ENCODE results near the gene CBFB. TPM values are rescaled to one million over a fixed set of nuclear protein-coding genes. Genes with fewer than 3 reads are reported as not detected.

Gene CBFB
- total RNA-seq, 1 experiment from 2014 or later = 185 TPM

GRCh38 chr16:67019171-67019570 lies 9.8 kb upstream of the CBFB start:
- no peak for DNase-seq (ENCODE audit: low spot score)
- H3K9me3 ChIP-seq (ENCODE audit: low read depth, low read length, poor library complexity, severe bottlenecking) = no peaks in the 10 kb centered on the region
- no peak overlapping the region for H3K27ac ChIP-seq (ENCODE audit: low read depth, low read length, poor library complexity, severe bottlenecking)
- TF ChIP-seq CTCF (conservative IDR thresholded peaks at IDR 0.05; ENCODE audit: low read depth, low read length) (no peak), EZH2 (IDR thresholded peaks at IDR 0.05; ENCODE audit: borderline replicate concordance, low read depth, low read length, poor library complexity, severe bottlenecking) (no peak)
- intact Hi-C loops (cut with micrococcal nuclease; ENCODE audit: unreplicated experiment) = no loop called here
- ChIA-PET POLR2A (ENCODE audit: low non-redundant PET) (no interaction called here), CTCF (no interaction called here)
- H3K4me1 ChIP-seq (ENCODE audit: insufficient read depth, low read length, poor library complexity, severe bottlenecking) = peaks cover 10% of the 10 kb centered on the region
- H3K27me3 ChIP-seq (replicated peaks; ENCODE audit: insufficient read depth, low read depth, low read length, poor library complexity) = no peaks in the 10 kb centered on the region
- no peaks in the 10 kb centered on the region for H3K36me3 ChIP-seq (ENCODE audit: insufficient read depth, low read length, poor library complexity, severe bottlenecking)
- no peak overlapping the region for H3K4me3 ChIP-seq (ENCODE audit: low read depth, low read length, poor library complexity, severe bottlenecking)
- no TSS peak for BruUV-seq (replicated peaks)

GRCh38 chr16:67021321-67021720 lies 7.6 kb upstream of the CBFB start:
- BruUV-seq (replicated peaks) = no TSS peak
- no peaks in the 10 kb centered on the region for H3K9me3 ChIP-seq (ENCODE audit: low read depth, low read length, poor library complexity, severe bottlenecking)
- H3K36me3 ChIP-seq (ENCODE audit: insufficient read depth, low read length, poor library complexity, severe bottlenecking) = no peaks in the 10 kb centered on the region
- H3K27ac ChIP-seq (ENCODE audit: low read depth, low read length, poor library complexity, severe bottlenecking) = no peak overlapping the region
- intact Hi-C loops (cut with micrococcal nuclease; ENCODE audit: unreplicated experiment) = no loop called here
- no peak overlapping the region for H3K4me3 ChIP-seq (ENCODE audit: low read depth, low read length, poor library complexity, severe bottlenecking)
- POLR2A ChIA-PET (ENCODE audit: low non-redundant PET) = no interaction called here
- TF ChIP-seq CTCF (conservative IDR thresholded peaks at IDR 0.05; ENCODE audit: low read depth, low read length) = no peak
- TF ChIP-seq EZH2 (IDR thresholded peaks at IDR 0.05; ENCODE audit: borderline replicate concordance, low read depth, low read length, poor library complexity, severe bottlenecking) = no peak
- H3K4me1 ChIP-seq (ENCODE audit: insufficient read depth, low read length, poor library complexity, severe bottlenecking) = peaks cover 14% of the 10 kb centered on the region
- no peak for DNase-seq (ENCODE audit: low spot score)
- H3K27me3 ChIP-seq (replicated peaks; ENCODE audit: insufficient read depth, low read depth, low read length, poor library complexity) = no peaks in the 10 kb centered on the region
- CTCF ChIA-PET = no interaction called here

- ChIA-PET CTCF (no interaction called here), POLR2A (ENCODE audit: low non-redundant PET) (interaction anchor here (0.6 kb wide), 1 partner anchor 275 kb away, joined by 8 read pairs; no protein-coding TSS in a partner anchor)
- no peak for DNase-seq (ENCODE audit: low spot score)
- no peak overlapping the region for H3K4me3 ChIP-seq (ENCODE audit: low read depth, low read length, poor library complexity, severe bottlenecking)
- BruUV-seq (replicated peaks) = no TSS peak
- H3K36me3 ChIP-seq (ENCODE audit: insufficient read depth, low read length, poor library complexity, severe bottlenecking) = no peaks in the 10 kb centered on the region
- no peak for TF ChIP-seq CTCF (conservative IDR thresholded peaks at IDR 0.05; ENCODE audit: low read depth, low read length)
- TF ChIP-seq EZH2 (IDR thresholded peaks at IDR 0.05; ENCODE audit: borderline replicate concordance, low read depth, low read length, poor library complexity, severe bottlenecking) = no peak
- intact Hi-C loops (cut with micrococcal nuclease; ENCODE audit: unreplicated experiment) = no loop called here
- H3K27me3 ChIP-seq (replicated peaks; ENCODE audit: insufficient read depth, low read depth, low read length, poor library complexity) = no peaks in the 10 kb centered on the region
- no peaks in the 10 kb centered on the region for H3K9me3 ChIP-seq (ENCODE audit: low read depth, low read length, poor library complexity, severe bottlenecking)
- peaks cover 14% of the 10 kb centered on the region for H3K4me1 ChIP-seq (ENCODE audit: insufficient read depth, low read length, poor library complexity, severe bottlenecking)
- no peak overlapping the region for H3K27ac ChIP-seq (ENCODE audit: low read depth, low read length, poor library complexity, severe bottlenecking)
These were observed 6.3 kb upstream of the CBFB start for GRCh38 chr16:67022531-67023214.
